Measurements from ENCODE around the gene ZNF189.

ZNF189 gene

DNA sequence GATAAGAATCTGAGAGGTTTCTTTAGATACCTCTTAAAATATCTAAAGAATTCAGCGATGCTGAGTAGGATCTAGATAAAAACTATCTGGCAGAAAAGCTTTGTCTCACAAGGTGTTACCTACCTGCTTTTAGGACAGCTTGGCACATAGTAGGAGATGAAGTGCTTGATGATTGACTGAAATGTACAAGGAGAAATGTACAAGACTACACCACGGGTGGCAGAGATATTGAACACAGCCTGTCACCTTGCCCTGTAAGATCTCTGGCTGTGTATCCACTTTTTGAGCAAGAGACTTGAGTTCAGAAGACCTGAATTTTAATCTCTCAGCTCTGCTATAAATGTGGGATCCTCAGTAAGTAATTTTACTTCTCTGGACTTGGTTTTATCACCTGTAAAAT is 21.2 kb downstream of the ZNF189 start:
- DNase-seq (ENCODE audit: extremely low spot score): no peak
- CTCF ChIA-PET: no interaction called here
- no peak for TF ChIP-seq FOXA1 (IDR thresholded peaks at IDR 0.05)
- TF ChIP-seq, protein P1, sequence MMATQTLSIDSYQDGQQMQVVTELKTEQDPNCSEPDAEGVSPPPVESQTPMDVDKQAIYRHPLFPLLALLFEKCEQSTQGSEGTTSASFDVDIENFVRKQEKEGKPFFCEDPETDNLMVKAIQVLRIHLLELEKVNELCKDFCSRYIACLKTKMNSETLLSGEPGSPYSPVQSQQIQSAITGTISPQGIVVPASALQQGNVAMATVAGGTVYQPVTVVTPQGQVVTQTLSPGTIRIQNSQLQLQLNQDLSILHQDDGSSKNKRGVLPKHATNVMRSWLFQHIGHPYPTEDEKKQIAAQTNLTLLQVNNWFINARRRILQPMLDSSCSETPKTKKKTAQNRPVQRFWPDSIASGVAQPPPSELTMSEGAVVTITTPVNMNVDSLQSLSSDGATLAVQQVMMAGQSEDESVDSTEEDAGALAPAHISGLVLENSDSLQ (IDR thresholded peaks at IDR 0.05): no peak
- no peak for TF ChIP-seq L3MBTL2 (conservative IDR thresholded peaks at IDR 0.05)
- no peak for TF ChIP-seq SP1 (IDR thresholded peaks at IDR 0.05)
- POLR2A ChIA-PET: interaction anchor here (1.0 kb wide), 1 partner anchor 21 kb away, joined by 4 read pairs; the partner anchor contains the start of genes MRPL50 and ZNF189

- TF ChIP-seq LEF1 (IDR thresholded peaks at IDR 0.05; ENCODE audit: borderline replicate concordance) (no peak), HDGF (IDR thresholded peaks at IDR 0.05; ENCODE audit: borderline replicate concordance) (no peak), ARNT (IDR thresholded peaks at IDR 0.05) (no peak), SUZ12 (IDR thresholded peaks at IDR 0.05) (no peak), CTBP1 (IDR thresholded peaks at IDR 0.05; ENCODE audit: borderline replicate concordance) (no peak), FOXK2 (IDR thresholded peaks at IDR 0.05) (no peak), FOXA1 (IDR thresholded peaks at IDR 0.05) (no peak), FOXM1 (IDR thresholded peaks at IDR 0.05; ENCODE audit: borderline replicate concordance) (no peak), ZNF384 (IDR thresholded peaks at IDR 0.05) (no peak), ELF4 (IDR thresholded peaks at IDR 0.05) (no peak), TARDBP (IDR thresholded peaks at IDR 0.05) (no peak), NFRKB (IDR thresholded peaks at IDR 0.05) (no peak), BHLHE40 (IDR thresholded peaks at IDR 0.05; ENCODE audit: borderline replicate concordance) (no peak), SP1 (IDR thresholded peaks at IDR 0.05) (no peak), L3MBTL2 (conservative IDR thresholded peaks at IDR 0.05) (no peak)
- TF ChIP-seq, protein P1 (IDR thresholded peaks at IDR 0.05): no peak
- POLR2A ChIA-PET: interaction anchor here (1.7 kb wide), 1 partner anchor 23 kb away, joined by 4 read pairs; the partner anchor contains the start of genes MRPL50 and ZNF189
- DNase-seq (ENCODE audit: extremely low spot score): no peak
- CTCF ChIA-PET: no interaction called here
Observed at GRCh38 chr9:101421653-101422065, 23.0 kb downstream of the ZNF189 start.

GRCh38 chr9:101427358-101427757 is 28.7 kb downstream of the ZNF189 start:
- POLR2A ChIA-PET: no interaction called here
- CTCF ChIA-PET: interaction anchor here (1.1 kb wide), 1 partner anchor 11 kb away, joined by 3 read pairs; no protein-coding TSS in a partner anchor
- no peak for DNase-seq (ENCODE audit: extremely low spot score)
- TF ChIP-seq NFRKB (IDR thresholded peaks at IDR 0.05) (no peak), SP1 (IDR thresholded peaks at IDR 0.05) (no peak), FOXM1 (IDR thresholded peaks at IDR 0.05; ENCODE audit: borderline replicate concordance) (no peak), CTBP1 (IDR thresholded peaks at IDR 0.05; ENCODE audit: borderline replicate concordance) (no peak), LEF1 (IDR thresholded peaks at IDR 0.05; ENCODE audit: borderline replicate concordance) (no peak)

GRCh38 chr9:101427957-101428655 is 29.5 kb downstream of the ZNF189 start:
- ChIA-PET CTCF (no interaction called here), POLR2A (no interaction called here)
- TF ChIP-seq ARNT (IDR thresholded peaks at IDR 0.05) (no peak), SUZ12 (IDR thresholded peaks at IDR 0.05) (no peak), SP1 (IDR thresholded peaks at IDR 0.05) (no peak), CTBP1 (IDR thresholded peaks at IDR 0.05; ENCODE audit: borderline replicate concordance) (no peak), ZNF384 (IDR thresholded peaks at IDR 0.05) (no peak), ELF4 (IDR thresholded peaks at IDR 0.05) (no peak), FOXM1 (IDR thresholded peaks at IDR 0.05; ENCODE audit: borderline replicate concordance) (no peak), LEF1 (IDR thresholded peaks at IDR 0.05; ENCODE audit: borderline replicate concordance) (no peak), HDGF (IDR thresholded peaks at IDR 0.05; ENCODE audit: borderline replicate concordance) (no peak), NFRKB (IDR thresholded peaks at IDR 0.05) (no peak), FOXA1 (IDR thresholded peaks at IDR 0.05) (no peak), TARDBP (IDR thresholded peaks at IDR 0.05) (no peak), BHLHE40 (IDR thresholded peaks at IDR 0.05; ENCODE audit: borderline replicate concordance) (no peak), FOXK2 (IDR thresholded peaks at IDR 0.05) (no peak), L3MBTL2 (conservative IDR thresholded peaks at IDR 0.05) (no peak)
- TF ChIP-seq, protein P1 (IDR thresholded peaks at IDR 0.05): no peak
- DNase-seq (ENCODE audit: extremely low spot score): no peak

DNA sequence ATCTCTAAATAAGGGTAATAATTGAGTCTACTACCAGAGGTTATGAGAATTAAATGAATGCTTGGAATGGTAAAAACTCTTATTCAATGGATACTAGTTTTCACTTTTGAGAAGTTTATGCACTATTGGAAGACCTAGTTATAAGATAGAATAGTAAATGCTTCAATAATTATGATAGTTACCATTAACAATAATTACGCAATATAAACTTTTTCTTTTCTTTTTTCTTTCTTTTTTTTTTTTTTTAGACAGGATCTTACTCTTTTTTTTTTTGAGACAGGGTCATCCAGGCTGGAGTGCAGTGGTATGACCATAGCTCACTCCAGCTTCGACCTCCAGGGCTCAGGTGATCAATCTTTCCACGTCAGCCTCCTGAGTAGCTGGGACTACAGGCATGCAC is 30.3 kb downstream of the ZNF189 start:
- POLR2A ChIA-PET: no interaction called here
- CTCF ChIA-PET: no interaction called here
- DNase-seq (ENCODE audit: extremely low spot score): no peak
- TF ChIP-seq, protein P1 (IDR thresholded peaks at IDR 0.05): no peak
- TF ChIP-seq SUZ12 (IDR thresholded peaks at IDR 0.05) (no peak), FOXA1 (IDR thresholded peaks at IDR 0.05) (no peak), CTBP1 (IDR thresholded peaks at IDR 0.05; ENCODE audit: borderline replicate concordance) (no peak), SP1 (IDR thresholded peaks at IDR 0.05) (no peak), TARDBP (IDR thresholded peaks at IDR 0.05) (no peak)

- DNase-seq (ENCODE audit: extremely low spot score): no peak
- TF ChIP-seq TARDBP (IDR thresholded peaks at IDR 0.05) (no peak), L3MBTL2 (conservative IDR thresholded peaks at IDR 0.05) (no peak), FOXA1 (IDR thresholded peaks at IDR 0.05) (no peak), ARNT (IDR thresholded peaks at IDR 0.05) (no peak), FOXK2 (IDR thresholded peaks at IDR 0.05) (no peak), SUZ12 (IDR thresholded peaks at IDR 0.05) (no peak), NFRKB (IDR thresholded peaks at IDR 0.05) (no peak), ELF4 (IDR thresholded peaks at IDR 0.05) (no peak), ZNF384 (IDR thresholded peaks at IDR 0.05) (no peak)
- CTCF ChIA-PET: no interaction called here
- POLR2A ChIA-PET: no interaction called here
Observed at GRCh38 chr9:101429736-101430135, 31.1 kb downstream of the ZNF189 start.

Measured in HEK293T (cell line).